Naive thymus-derived CD4-positive, alpha-beta T cell (primary cell): Measurements from ENCODE around the gene BRMS1. TPM values are rescaled to one million over a fixed set of nuclear protein-coding genes. Genes with fewer than 3 reads are reported as not detected.
"Not testable (repeated sequence)": the region's sequence is repeated elsewhere in the genome, so short reads cannot be mapped to it uniquely, and the experiment has no call there.

Experiments used
- ATAC-seq: fragments of 150-1000 bp; cut with Tn5 transposase; 2 replicates; pipeline ENCODE4 v1.10.0; 2021; ENCODE audit warnings: mild to moderate bottlenecking, moderate library complexity
- CTCF ChIA-PET: fragments of 350-600 bp; sonication (Branson Sonifier 250); formaldehyde crosslinking; loops from one replicate; lab custom pipeline; 2021; ENCODE audit warnings: antibody characterized with exemption; lab: Charles Lee
- POLR2A ChIA-PET: fragments of 350-600 bp; sonication (Branson Sonifier 250); formaldehyde crosslinking; loops from one replicate; lab custom pipeline; 2021; ENCODE audit warnings: antibody characterized with exemption, inconsistent platforms; lab: Charles Lee
- DNase-seq, 9 donors: peaks; one replicate each; pipeline versions ENCODE4 v3.0.0 to v3.0.0-alpha.2; 2020 to 2022; ENCODE audit warnings: mixed read lengths in 1 of 9
- H3K27ac ChIP-seq: one replicate; pipeline ENCODE4 v1.7.0; 2013; ENCODE audit warnings: mild to moderate bottlenecking, low read depth, low read length, moderate library complexity
- H3K27me3 ChIP-seq, 2 donors: one replicate each; pipeline ENCODE4 v1.7.0; 2013; ENCODE audit warnings: low read length in 2 of 2, mild to moderate bottlenecking in 2 of 2, moderate library complexity in 2 of 2; ENCODE audit not compliant: control insufficient read depth in 2 of 2, insufficient read depth in 2 of 2
- H3K36me3 ChIP-seq, 3 experiments: 1 replicate in 2 of 3; 2 replicates in 1 of 3; pipeline ENCODE4 v1.7.0; 2013; ENCODE audit warnings: low read length in 3 of 3, mild to moderate bottlenecking in 3 of 3, moderate library complexity in 1 of 3; ENCODE audit not compliant: insufficient read depth in 3 of 3, control insufficient read depth in 2 of 3
- H3K4me1 ChIP-seq, 2 donors: one replicate each; pipeline ENCODE4 v1.7.0; 2013; ENCODE audit warnings: low read length in 2 of 2, mild to moderate bottlenecking in 2 of 2, moderate library complexity in 1 of 2; ENCODE audit not compliant: control insufficient read depth in 2 of 2, insufficient read depth in 2 of 2
- H3K4me3 ChIP-seq: 2 replicates; pipeline ENCODE4 v1.7.0; 2013; ENCODE audit warnings: mild to moderate bottlenecking, low read length
- H3K9me3 ChIP-seq, 3 experiments: 1 replicate in 2 of 3; 2 replicates in 1 of 3; pipeline ENCODE4 v1.7.0; 2013; ENCODE audit warnings: low read length in 3 of 3; ENCODE audit not compliant: control insufficient read depth in 2 of 3
- H3K27ac Mint-ChIP-seq, 9 donors: one replicate each; pipeline ENCODE4 v1.8.0; 2020 to 2022; ENCODE audit warnings: mixed read lengths in 9 of 9, mild to moderate bottlenecking in 8 of 9, moderate library complexity in 5 of 9, inconsistent platforms in 2 of 9
- H3K27me3 Mint-ChIP-seq, 5 donors: one replicate each; pipeline ENCODE4 v1.8.0; 2021 to 2022; ENCODE audit warnings: mixed read lengths in 5 of 5, mild to moderate bottlenecking in 1 of 5
- H3K36me3 Mint-ChIP-seq, 5 donors: one replicate each; pipeline ENCODE4 v1.8.0; 2020 to 2022; ENCODE audit warnings: mixed read lengths in 5 of 5, mild to moderate bottlenecking in 3 of 5, inconsistent platforms in 1 of 5
- H3K4me1 Mint-ChIP-seq, 7 donors: one replicate each; pipeline ENCODE4 v1.8.0; 2020 to 2022; ENCODE audit warnings: mixed read lengths in 7 of 7, mild to moderate bottlenecking in 3 of 7, inconsistent platforms in 1 of 7
- H3K4me3 Mint-ChIP-seq, 10 donors: one replicate each; pipeline ENCODE4 v1.8.0; 2020 to 2022; ENCODE audit warnings: mild to moderate bottlenecking in 10 of 10, mixed read lengths in 10 of 10, moderate library complexity in 6 of 10, inconsistent platforms in 2 of 10
- H3K9me3 Mint-ChIP-seq, 11 donors: one replicate each; pipeline ENCODE4 v1.8.0; 2020 to 2022; ENCODE audit warnings: mixed read lengths in 11 of 11, mild to moderate bottlenecking in 4 of 11, inconsistent platforms in 1 of 11, moderate library complexity in 1 of 11
- intact Hi-C, 2 donors: fragments of 100-400 bp; cut with micrococcal nuclease; formaldehyde crosslinking; loops; one replicate each; pipeline ENCODE4 v1.15.1; 2023
- polyA plus RNA-seq, 2 donors: library from polyadenylated mRNA; unstranded; fragments of 300-500 nt; fragmentation: Illumina TruSeq; gene quantifications; one replicate each; pipeline ENCODE4 v1.2.3, GENCODE V29; 2021
- total RNA-seq, 6 experiments: library from RNA in 5 of 6; stranded (reverse) in 5 of 6; gene quantifications; 1 replicate in 5 of 6; 2 replicates in 1 of 6; pipeline ENCODE4 v1.2.3 and lab custom pipeline; 2021 to 2026

The BRMS1 gene
- total and polyA plus RNA-seq, 7 experiments from 2014 or later, result 35.9 to 73.5 (median 49.4) TPM

GRCh38 chr11:66384316-66384715 is 39.4 kb upstream of the BRMS1 start:
- H3K36me3 ChIP-seq, H3K27ac ChIP-seq, H3K27me3 ChIP-seq, H3K9me3 ChIP-seq, DNase-seq, intact Hi-C loops, H3K27ac Mint-ChIP-seq, H3K4me3 Mint-ChIP-seq, H3K4me3 ChIP-seq, ATAC-seq, H3K36me3 Mint-ChIP-seq, H3K9me3 Mint-ChIP-seq, H3K4me1 ChIP-seq: not testable (repeated sequence)
- ChIA-PET POLR2A (interaction anchor here (0.9 to 3.5 kb wide), 2 partner anchors 12 to 36 kb away, joined by 4 to 32 read pairs; partner anchors contain the start of gene SLC29A2), CTCF (interaction anchor here (0.6 to 3.5 kb wide), 4 partner anchors 17 to 73 kb away, joined by 3 to 53 read pairs (median 6); no protein-coding TSS in a partner anchor)
- Mint-ChIP-seq H3K4me1 (peaks cover 0 to 12% (median 7%) of the 10 kb centered on the region in 7 donors), H3K27me3 (peaks cover 0 to 18% (median 0%) of the 10 kb centered on the region in 5 donors)

- H3K27ac Mint-ChIP-seq, H3K9me3 ChIP-seq, intact Hi-C loops, H3K4me3 Mint-ChIP-seq, H3K36me3 Mint-ChIP-seq, H3K27me3 ChIP-seq, H3K4me1 ChIP-seq, H3K4me1 Mint-ChIP-seq, H3K36me3 ChIP-seq, CTCF ChIA-PET, DNase-seq, POLR2A ChIA-PET, H3K27ac ChIP-seq, H3K9me3 Mint-ChIP-seq, H3K4me3 ChIP-seq, ATAC-seq: not testable (repeated sequence)
- H3K27me3 Mint-ChIP-seq, result peaks cover 0 to 15% (median 0%) of the 10 kb centered on the region in 5 donors
These were observed 35.4 kb upstream of the BRMS1 start for GRCh38 chr11:66380264-66380663.

GRCh38 chr11:66373690-66374287 is 28.9 kb upstream of the BRMS1 start:
- not testable (repeated sequence) for H3K36me3 Mint-ChIP-seq, H3K27me3 ChIP-seq, DNase-seq, H3K27me3 Mint-ChIP-seq, H3K4me3 ChIP-seq, H3K27ac ChIP-seq, H3K9me3 ChIP-seq, H3K4me1 ChIP-seq, ATAC-seq, H3K36me3 ChIP-seq, H3K9me3 Mint-ChIP-seq
- Mint-ChIP-seq H3K4me1 (peaks cover 0 to 21% (median 13%) of the 10 kb centered on the region in 7 donors), H3K4me3 (peak overlapping the region in 3 of 10 donors; percentile 21 to 41 (median 26)), H3K27ac (peak overlapping the region in 2 of 9 donors; percentile 6 to 14)
- CTCF ChIA-PET, result interaction anchor here (1.1 to 2.9 kb wide), 3 partner anchors 10 to 15 kb away, joined by 5 to 10 read pairs (median 6); no protein-coding TSS in a partner anchor
- intact Hi-C loops, result loop anchor here in 1 of 2 donors (5.0 kb wide), 1 partner anchor 46 kb away; no protein-coding TSS in a partner anchor
- POLR2A ChIA-PET, result interaction anchor here (3.6 kb wide), 1 partner anchor 12 kb away, joined by 32 read pairs; no protein-coding TSS in a partner anchor

- Mint-ChIP-seq H3K4me1 (peaks cover 0 to 21% (median 13%) of the 10 kb centered on the region in 7 donors), H3K27me3 (peaks cover 0 to 5% (median 0%) of the 10 kb centered on the region in 5 donors), H3K9me3 (no peaks in the 10 kb centered on the region), H3K36me3 (no peaks in the 10 kb centered on the region), H3K27ac (peak overlapping the region in 6 of 9 donors; percentile 4 to 83 (median 14)), H3K4me3 (peak overlapping the region in 3 of 10 donors; percentile 9 to 26 (median 21))
- CTCF ChIA-PET, result interaction anchor here (1.1 to 2.9 kb wide), 4 partner anchors 10 to 16 kb away, joined by 5 to 14 read pairs (median 8); no protein-coding TSS in a partner anchor
- Histone ChIP-seq H3K27ac (no peak overlapping the region), H3K4me3 (no peak overlapping the region), H3K4me1 (peaks cover 4 to 8% of the 10 kb centered on the region in 2 donors), H3K27me3 (no peaks in the 10 kb centered on the region), H3K9me3 (no peaks in the 10 kb centered on the region), H3K36me3 (peaks cover 0 to 8% (median 0%) of the 10 kb centered on the region in 3 experiments)
- no peak for DNase-seq
- ATAC-seq, result no peak
- POLR2A ChIA-PET, result interaction anchor here (1.8 to 3.6 kb wide), 2 partner anchors 12 to 84 kb away, joined by 5 to 32 read pairs; partner anchors contain the start of gene YIF1A
- intact Hi-C loops, result loop anchor here in 1 of 2 donors (5.0 kb wide), 1 partner anchor 46 kb away; no protein-coding TSS in a partner anchor
These were observed 28.4 kb upstream of the BRMS1 start for GRCh38 chr11:66373265-66373664.

GRCh38 chr11:66371627-66372415 is 26.9 kb upstream of the BRMS1 start, which contains the start of gene SLC29A2:
Gene SLC29A2 (minus strand): TSS chr11:66371760. CDS start chr11:66371591, 169 bp downstream.
- Mint-ChIP-seq H3K9me3 (no peaks in the 10 kb centered on the region), H3K4me3 (peak within 1 kb of the TSS; percentile 81 to 96 (median 88)), H3K4me1 (peaks cover 0 to 24% (median 13%) of the 10 kb centered on the region in 7 donors), H3K27ac (peak within 1 kb of the TSS; percentile 79 to 95 (median 90)), H3K36me3 (no peaks in the 10 kb centered on the region), H3K27me3 (peaks cover 0 to 3% (median 0%) of the 10 kb centered on the region in 5 donors)
- Histone ChIP-seq H3K27me3 (no peaks in the 10 kb centered on the region), H3K4me3 (peak within 1 kb of the TSS; percentile 72), H3K36me3 (peaks cover 0 to 8% (median 0%) of the 10 kb centered on the region in 3 experiments), H3K4me1 (peaks cover 4 to 8% of the 10 kb centered on the region in 2 donors), H3K9me3 (no peaks in the 10 kb centered on the region), H3K27ac (peak within 1 kb of the TSS; percentile 83)
- DNase-seq (peak; percentile 53 to 85 (median 80)), ATAC-seq (peak; percentile 89)
- ChIA-PET POLR2A (interaction anchor here (0.8 to 4.8 kb wide), 12 partner anchors 14 to 586 kb away, joined by 3 to 58 read pairs (median 4); partner anchors contain the start of genes B4GAT1, BRMS1, CD248 and MRPL11), CTCF (interaction anchor here (0.6 to 1.9 kb wide), 4 partner anchors 14 to 414 kb away, joined by 4 to 14 read pairs (median 6); no protein-coding TSS in a partner anchor)
- intact Hi-C loops, result loop anchor here (1.0 to 5.0 kb wide), 5 partner anchors 14 to 67 kb away; partner anchors contain the start of genes BRMS1 (in 2 of the 2) and MRPL11 (in 2 of the 2)
